Measurements from ENCODE around the gene APLP2.
A peak's percentile ranks its signal among the peaks of the same experiment; 100 is the strongest.
"Not testable (repeated sequence)": the region's sequence is repeated elsewhere in the genome, so short reads cannot be mapped to it uniquely, and the experiment has no call there.

Gene APLP2

GRCh38 chr11:130167146-130167545 is 97.5 kb downstream of the APLP2 start:
- no peak overlapping the region for H3K4me3 ChIP-seq
- H4K20me1 ChIP-seq, result no peaks in the 10 kb centered on the region; a peak in 1 of 22 replicates
- peak overlapping the region in 4 of 11 experiments; percentile 39 to 76 (median 72); a peak in 5 of 22 replicates for H3K9ac ChIP-seq
- H3K4me1 ChIP-seq, result peaks cover 66 to 95% (median 88%) of the 10 kb centered on the region in 10 experiments
- H3K27me3 ChIP-seq, result peaks cover 0 to 6% (median 3%) of the 10 kb centered on the region in 11 experiments; a peak in 15 of 22 replicates
- H3K4me2 ChIP-seq, result peak overlapping the region in 10 of 11 experiments; percentile 36 to 93 (median 86); a peak in 18 of 22 replicates
- no peaks in the 10 kb centered on the region for H3K9me3 ChIP-seq (replicated peaks in 1 of 11)
- no peak for TF ChIP-seq Cebpa-rat (IDR thresholded peaks at IDR 0.05)
- peak overlapping the region in 9 of 11 experiments; percentile 77 to 91 (median 85); a peak in 17 of 22 replicates for H3K27ac ChIP-seq
- no peaks in the 10 kb centered on the region for H3K36me3 ChIP-seq

GRCh38 chr11:130168105-130168504 is 98.4 kb downstream of the APLP2 start:
- Histone ChIP-seq H3K27me3 (no peaks in the 10 kb centered on the region), H3K9me3 (replicated peaks in 1 of 11) (no peaks in the 10 kb centered on the region), H4K20me1 (no peaks in the 10 kb centered on the region; a peak in 1 of 22 replicates), H3K9ac (no peak overlapping the region), H3K27ac (peak overlapping the region in 4 of 11 experiments; percentile 3 to 87 (median 38); a peak in 3 of 22 replicates), H3K4me1 (peaks cover 67 to 87% (median 80%) of the 10 kb centered on the region in 10 experiments), H3K4me3 (no peak overlapping the region), H3K36me3 (no peaks in the 10 kb centered on the region), H3K4me2 (peak overlapping the region in 9 of 11 experiments; percentile 17 to 93 (median 47); a peak in 16 of 22 replicates)
- no peak for TF ChIP-seq Cebpa-rat (IDR thresholded peaks at IDR 0.05)

GRCh38 chr11:130170345-130170744 is 100.7 kb downstream of the APLP2 start:
- Histone ChIP-seq H3K36me3 (no peaks in the 10 kb centered on the region), H3K9ac (no peak overlapping the region), H4K20me1 (no peaks in the 10 kb centered on the region; a peak in 1 of 22 replicates), H3K4me1 (peaks cover 49 to 64% (median 57%) of the 10 kb centered on the region in 10 experiments), H3K27me3 (no peaks in the 10 kb centered on the region), H3K4me3 (no peak overlapping the region), H3K9me3 (replicated peaks in 1 of 11) (peaks cover 0 to 10% (median 9%) of the 10 kb centered on the region in 11 experiments; a peak in 13 of 22 replicates), H3K4me2 (peak overlapping the region; percentile 41 to 67 (median 55)), H3K27ac (peak overlapping the region in 5 of 11 experiments; percentile 2 to 24 (median 5); a peak in 5 of 22 replicates)
- no peak for TF ChIP-seq Cebpa-rat (IDR thresholded peaks at IDR 0.05)

GRCh38 chr11:130171534-130171933 is 101.8 kb downstream of the APLP2 start:
- TF ChIP-seq Cebpa-rat (IDR thresholded peaks at IDR 0.05), result no peak
- Histone ChIP-seq H3K9me3 (replicated peaks in 1 of 11) (peaks cover 5 to 18% (median 10%) of the 10 kb centered on the region in 11 experiments; a peak in 15 of 22 replicates), H3K4me3 (no peak overlapping the region), H3K4me1 (peaks cover 37 to 52% (median 45%) of the 10 kb centered on the region in 10 experiments), H4K20me1 (no peaks in the 10 kb centered on the region), H3K4me2 (peak overlapping the region; percentile 15 to 63 (median 46); a peak in 19 of 22 replicates), H3K27ac (no peak overlapping the region; a peak in 1 of 22 replicates), H3K27me3 (no peaks in the 10 kb centered on the region), H3K9ac (no peak overlapping the region), H3K36me3 (no peaks in the 10 kb centered on the region)

GRCh38 chr11:130172001-130172400 is 102.3 kb downstream of the APLP2 start:
- peaks cover 33 to 48% (median 42%) of the 10 kb centered on the region in 10 experiments for H3K4me1 ChIP-seq
- H3K27me3 ChIP-seq, H3K4me3 ChIP-seq, H4K20me1 ChIP-seq, H3K27ac ChIP-seq, H3K9ac ChIP-seq, H3K36me3 ChIP-seq: not testable (repeated sequence)
- H3K4me2 ChIP-seq, result peak overlapping the region; percentile 15 to 63 (median 46); a peak in 18 of 22 replicates
- H3K9me3 ChIP-seq (replicated peaks in 1 of 11), result peaks cover 5 to 18% (median 10%) of the 10 kb centered on the region in 11 experiments; a peak in 16 of 22 replicates

GRCh38 chr11:130174642-130175041 is 104.9 kb downstream of the APLP2 start:
- Histone ChIP-seq H3K9me3 (replicated peaks in 1 of 11) (peaks cover 5 to 18% (median 10%) of the 10 kb centered on the region in 11 experiments; a peak in 16 of 22 replicates), H4K20me1 (no peaks in the 10 kb centered on the region), H3K9ac (no peak overlapping the region), H3K4me2 (no peak overlapping the region), H3K4me1 (peaks cover 40 to 55% (median 45%) of the 10 kb centered on the region in 10 experiments), H3K27ac (no peak overlapping the region), H3K4me3 (no peak overlapping the region), H3K27me3 (no peaks in the 10 kb centered on the region), H3K36me3 (no peaks in the 10 kb centered on the region)
- TF ChIP-seq Cebpa-rat (IDR thresholded peaks at IDR 0.05), result no peak

GRCh38 chr11:130175898-130176297 is 106.2 kb downstream of the APLP2 start:
- H3K27ac ChIP-seq, result no peak overlapping the region

GRCh38 chr11:130177782-130178181 is 108.1 kb downstream of the APLP2 start:
- Histone ChIP-seq H3K27me3 (no peaks in the 10 kb centered on the region), H3K4me3 (no peak overlapping the region), H3K4me1 (peaks cover 25 to 57% (median 39%) of the 10 kb centered on the region in 10 experiments), H3K9ac (no peak overlapping the region), H3K4me2 (peak overlapping the region in 9 of 11 experiments; percentile 5 to 81 (median 65); a peak in 11 of 22 replicates), H3K36me3 (no peaks in the 10 kb centered on the region), H3K9me3 (replicated peaks in 1 of 11) (peaks cover 5 to 18% (median 10%) of the 10 kb centered on the region in 11 experiments; a peak in 16 of 22 replicates), H3K27ac (no peak overlapping the region; a peak in 1 of 22 replicates), H4K20me1 (no peaks in the 10 kb centered on the region)
- no peak for TF ChIP-seq Cebpa-rat (IDR thresholded peaks at IDR 0.05)

More at GRCh38 chr11:130175898-130176297, 106.2 kb downstream of the APLP2 start:
- H3K9ac ChIP-seq, result no peak overlapping the region
- peaks cover 38 to 55% (median 44%) of the 10 kb centered on the region in 10 experiments for H3K4me1 ChIP-seq
- no peak overlapping the region for H3K4me2 ChIP-seq
- peaks cover 5 to 18% (median 10%) of the 10 kb centered on the region in 11 experiments; a peak in 16 of 22 replicates for H3K9me3 ChIP-seq (replicated peaks in 1 of 11)
- no peak for TF ChIP-seq Cebpa-rat (IDR thresholded peaks at IDR 0.05)
- no peaks in the 10 kb centered on the region for H4K20me1 ChIP-seq
- H3K27me3 ChIP-seq, result no peaks in the 10 kb centered on the region
- H3K36me3 ChIP-seq, result no peaks in the 10 kb centered on the region
- no peak overlapping the region for H3K4me3 ChIP-seq

- Histone ChIP-seq H3K4me2 (peak overlapping the region; percentile 44 to 81 (median 70)), H3K4me3 (no peak overlapping the region), H3K4me1 (peaks cover 25 to 57% (median 39%) of the 10 kb centered on the region in 10 experiments), H3K9ac (no peak overlapping the region), H4K20me1 (no peaks in the 10 kb centered on the region), H3K36me3 (no peaks in the 10 kb centered on the region), H3K9me3 (replicated peaks in 1 of 11) (peaks cover 5 to 18% (median 10%) of the 10 kb centered on the region in 11 experiments; a peak in 16 of 22 replicates), H3K27ac (0 out of 22 replicates have a peak overlapping the region, but pooled peaks of 2 of the 11 experiments have one; percentile 0 to 4), H3K27me3 (no peaks in the 10 kb centered on the region)
- no peak for TF ChIP-seq Cebpa-rat (IDR thresholded peaks at IDR 0.05)
Measured at GRCh38 chr11:130178441-130179339, 109.0 kb downstream of the APLP2 start.

Measured in BLaER1 treated with 17β-estradiol and CSF1 and Interleukin-3, amounts not matched to agents 10 nM and 100 nM (cell line).